ENCODE data around the gene DST.
A peak's percentile ranks its signal among the peaks of the same experiment; 100 is the strongest.

DST gene

GRCh38 chr6:56539527-56540105 is 103.1 kb downstream of the DST start:
- TF ChIP-seq CTCF (conservative IDR thresholded peaks at IDR 0.05; ENCODE audit: low read length) (no peak), EZH2phosphoT487 (IDR thresholded peaks at IDR 0.05; ENCODE audit: borderline replicate concordance) (no peak)
- Histone ChIP-seq H3K4me1 (ENCODE audit: insufficient read depth, low read length, poor library complexity, severe bottlenecking) (peaks cover 38% of the 10 kb centered on the region), H3K9me3 (ENCODE audit: insufficient read depth, low read depth, low read length) (no peaks in the 10 kb centered on the region), H3K27me3 (ENCODE audit: insufficient read depth, low read length, poor library complexity, severe bottlenecking) (no peaks in the 10 kb centered on the region), H2AFZ (ENCODE audit: low read length) (no peak overlapping the region), H3K4me3 (ENCODE audit: low read length, poor library complexity, severe bottlenecking) (peak overlapping the region; percentile 73), H3K9ac (ENCODE audit: low read depth, low read length, poor library complexity, severe bottlenecking) (peak overlapping the region; percentile 73), H3K9me2 (replicated peaks; ENCODE audit: low read depth, low read length) (no peaks in the 10 kb centered on the region), H3K4me2 (ENCODE audit: low read depth, low read length, poor library complexity, severe bottlenecking) (peak overlapping the region; percentile 75), H4K20me1 (ENCODE audit: insufficient read depth, low read length, poor library complexity, severe bottlenecking) (no peaks in the 10 kb centered on the region), H3K36me3 (ENCODE audit: insufficient read depth, low read length) (no peaks in the 10 kb centered on the region), H3K79me2 (ENCODE audit: insufficient read depth, low read length) (peaks cover 26% of the 10 kb centered on the region), H3F3A (ENCODE audit: low read depth) (0 out of 2 replicates have a peak, but pooled peaks cover 4% of the 10 kb centered on the region)

GRCh38 chr6:56538851-56539250 is 103.8 kb downstream of the DST start:
- no peak overlapping the region for H2AFZ ChIP-seq (ENCODE audit: low read length)
- H3K4me3 ChIP-seq (ENCODE audit: low read length, poor library complexity, severe bottlenecking): no peak overlapping the region
- TF ChIP-seq EZH2phosphoT487 (IDR thresholded peaks at IDR 0.05; ENCODE audit: borderline replicate concordance): no peak
- no peak for TF ChIP-seq CTCF (conservative IDR thresholded peaks at IDR 0.05; ENCODE audit: low read length)
- H3F3A ChIP-seq (ENCODE audit: low read depth): no peaks in the 10 kb centered on the region
- no peaks in the 10 kb centered on the region for H3K9me3 ChIP-seq (ENCODE audit: insufficient read depth, low read depth, low read length)
- H3K4me1 ChIP-seq (ENCODE audit: insufficient read depth, low read length, poor library complexity, severe bottlenecking): peaks cover 38% of the 10 kb centered on the region
- H3K9me2 ChIP-seq (replicated peaks; ENCODE audit: low read depth, low read length): no peaks in the 10 kb centered on the region
- H3K36me3 ChIP-seq (ENCODE audit: insufficient read depth, low read length): no peaks in the 10 kb centered on the region; the same call in 1 of the 2 replicates
- peak overlapping the region; percentile 73 for H3K9ac ChIP-seq (ENCODE audit: low read depth, low read length, poor library complexity, severe bottlenecking)
- H3K27me3 ChIP-seq (ENCODE audit: insufficient read depth, low read length, poor library complexity, severe bottlenecking): no peaks in the 10 kb centered on the region
- no peaks in the 10 kb centered on the region for H4K20me1 ChIP-seq (ENCODE audit: insufficient read depth, low read length, poor library complexity, severe bottlenecking)
- H3K79me2 ChIP-seq (ENCODE audit: insufficient read depth, low read length): peaks cover 26% of the 10 kb centered on the region
- peak overlapping the region; percentile 75 for H3K4me2 ChIP-seq (ENCODE audit: low read depth, low read length, poor library complexity, severe bottlenecking)

- Histone ChIP-seq H3K4me1 (ENCODE audit: insufficient read depth, low read length, poor library complexity, severe bottlenecking) (peaks cover 33% of the 10 kb centered on the region), H4K20me1 (ENCODE audit: insufficient read depth, low read length, poor library complexity, severe bottlenecking) (no peaks in the 10 kb centered on the region), H3F3A (ENCODE audit: low read depth) (no peaks in the 10 kb centered on the region), H3K9me2 (replicated peaks; ENCODE audit: low read depth, low read length) (no peaks in the 10 kb centered on the region), H3K79me2 (ENCODE audit: insufficient read depth, low read length) (peaks cover 26% of the 10 kb centered on the region), H3K27me3 (ENCODE audit: insufficient read depth, low read length, poor library complexity, severe bottlenecking) (no peaks in the 10 kb centered on the region), H3K36me3 (ENCODE audit: insufficient read depth, low read length) (no peaks in the 10 kb centered on the region; the same call in 1 of the 2 replicates), H3K4me3 (ENCODE audit: low read length, poor library complexity, severe bottlenecking) (no peak overlapping the region), H3K9me3 (ENCODE audit: insufficient read depth, low read depth, low read length) (no peaks in the 10 kb centered on the region), H3K4me2 (ENCODE audit: low read depth, low read length, poor library complexity, severe bottlenecking) (peak overlapping the region; percentile 1), H2AFZ (ENCODE audit: low read length) (no peak overlapping the region), H3K9ac (ENCODE audit: low read depth, low read length, poor library complexity, severe bottlenecking) (no peak overlapping the region)
- TF ChIP-seq CTCF (conservative IDR thresholded peaks at IDR 0.05; ENCODE audit: low read length) (no peak), EZH2phosphoT487 (IDR thresholded peaks at IDR 0.05; ENCODE audit: borderline replicate concordance) (no peak)
Observed at GRCh38 chr6:56537223-56537770, 105.4 kb downstream of the DST start.

All from Loucy (cell line).